MG63 (cell line): ENCODE results near the gene ZNF467. TPM values are rescaled to one million over a fixed set of nuclear protein-coding genes. Genes with fewer than 3 reads are reported as not detected.

Experiments
- DNase-seq: peaks from one replicate; pipeline ENCODE4 v3.0.0-alpha.2; 2020
- H3K27me3 ChIP-seq: fragments of 250-450 bp; sonication (Bioruptor Pico); 2 replicates; pipeline ENCODE4 v1.5.1; 2020; ENCODE audit warnings: mild to moderate bottlenecking, moderate library complexity
- H3K36me3 ChIP-seq: fragments of 250-450 bp; sonication (Bioruptor Pico); 2 replicates; pipeline ENCODE4 v1.5.1; 2020; ENCODE audit warnings: mild to moderate bottlenecking, moderate library complexity
- H3K4me3 ChIP-seq: fragments of 250-450 bp; sonication (Bioruptor Pico); 2 replicates; pipeline ENCODE4 v1.5.1; 2020; ENCODE audit warnings: mild to moderate bottlenecking, moderate library complexity
- H3K9me3 ChIP-seq: fragments of 250-450 bp; sonication (Bioruptor Pico); 2 replicates; pipeline ENCODE4 v1.5.1; 2020; ENCODE audit warnings: mild to moderate bottlenecking, moderate library complexity
- total RNA-seq: library from RNA; depleted of rRNA; stranded (reverse); fragments of >200 nt; shearing (Covaris generic); gene quantifications from 2 replicates; pipeline ENCODE4 v1.2.3, GENCODE V29; 2014; ENCODE audit warnings: low replicate concordance

ZNF467 gene
- total RNA-seq, 1 experiment from 2014 or later: not detected

GRCh38 chr7:149794661-149795060 is 21.3 kb upstream of the ZNF467 start:
- Histone ChIP-seq H3K36me3 (no peaks in the 10 kb centered on the region), H3K27me3 (no peaks in the 10 kb centered on the region), H3K4me3 (no peak overlapping the region), H3K9me3 (no peaks in the 10 kb centered on the region)
- DNase-seq: no peak

- H3K9me3 ChIP-seq: no peaks in the 10 kb centered on the region
- no peak overlapping the region for H3K4me3 ChIP-seq
- no peak for DNase-seq
- H3K36me3 ChIP-seq: no peaks in the 10 kb centered on the region
- no peaks in the 10 kb centered on the region for H3K27me3 ChIP-seq
Measured at GRCh38 chr7:149793261-149793660, 19.9 kb upstream of the ZNF467 start.

- H3K9me3 ChIP-seq: no peaks in the 10 kb centered on the region
- DNase-seq: no peak
- no peak overlapping the region for H3K4me3 ChIP-seq
- H3K36me3 ChIP-seq: no peaks in the 10 kb centered on the region
- H3K27me3 ChIP-seq: no peaks in the 10 kb centered on the region
Measured at GRCh38 chr7:149792220-149792595, 18.8 kb upstream of the ZNF467 start.

GRCh38 chr7:149791411-149792219 is 18.2 kb upstream of the ZNF467 start:
- no peak overlapping the region for H3K4me3 ChIP-seq
- no peaks in the 10 kb centered on the region for H3K9me3 ChIP-seq
- H3K36me3 ChIP-seq: no peaks in the 10 kb centered on the region
- no peak for DNase-seq
- no peaks in the 10 kb centered on the region for H3K27me3 ChIP-seq

- DNase-seq: no peak
- no peaks in the 10 kb centered on the region for H3K27me3 ChIP-seq
- H3K36me3 ChIP-seq: no peaks in the 10 kb centered on the region
- no peak overlapping the region for H3K4me3 ChIP-seq
- H3K9me3 ChIP-seq: no peaks in the 10 kb centered on the region
Measured at GRCh38 chr7:149790754-149791360, 17.5 kb upstream of the ZNF467 start.

GRCh38 chr7:149790146-149790548 is 16.8 kb upstream of the ZNF467 start:
- Histone ChIP-seq H3K27me3 (no peaks in the 10 kb centered on the region), H3K4me3 (no peak overlapping the region), H3K36me3 (no peaks in the 10 kb centered on the region), H3K9me3 (no peaks in the 10 kb centered on the region)
- no peak for DNase-seq

- Histone ChIP-seq H3K27me3 (no peaks in the 10 kb centered on the region), H3K36me3 (no peaks in the 10 kb centered on the region)
Measured at GRCh38 chr7:149789101-149789500, 15.7 kb upstream of the ZNF467 start.

GRCh38 chr7:149788300-149788851 is 15.0 kb upstream of the ZNF467 start:
- Histone ChIP-seq H3K36me3 (no peaks in the 10 kb centered on the region), H3K9me3 (no peaks in the 10 kb centered on the region), H3K4me3 (no peak overlapping the region), H3K27me3 (no peaks in the 10 kb centered on the region)
- DNase-seq: no peak

More at GRCh38 chr7:149789101-149789500, 15.7 kb upstream of the ZNF467 start:
- no peak for DNase-seq
- H3K4me3 ChIP-seq: no peak overlapping the region
- no peaks in the 10 kb centered on the region for H3K9me3 ChIP-seq

GRCh38 chr7:149787428-149788299 is 14.3 kb upstream of the ZNF467 start:
- no peaks in the 10 kb centered on the region for H3K36me3 ChIP-seq
- H3K4me3 ChIP-seq: no peak overlapping the region
- no peaks in the 10 kb centered on the region for H3K9me3 ChIP-seq
- peak; percentile 30 for DNase-seq
- no peaks in the 10 kb centered on the region for H3K27me3 ChIP-seq

- no peaks in the 10 kb centered on the region for H3K9me3 ChIP-seq
- H3K27me3 ChIP-seq: no peaks in the 10 kb centered on the region
- no peak for DNase-seq
- H3K4me3 ChIP-seq: no peak overlapping the region
- H3K36me3 ChIP-seq: no peaks in the 10 kb centered on the region
Measured at GRCh38 chr7:149785983-149786382, 12.6 kb upstream of the ZNF467 start.

GRCh38 chr7:149785402-149785801 is 12.0 kb upstream of the ZNF467 start:
- no peaks in the 10 kb centered on the region for H3K27me3 ChIP-seq
- H3K36me3 ChIP-seq: no peaks in the 10 kb centered on the region
- no peak for DNase-seq
- H3K9me3 ChIP-seq: no peaks in the 10 kb centered on the region
- H3K4me3 ChIP-seq: no peak overlapping the region

GRCh38 chr7:149784251-149784608 is 10.8 kb upstream of the ZNF467 start:
- no peak for DNase-seq
- H3K27me3 ChIP-seq: no peaks in the 10 kb centered on the region
- H3K9me3 ChIP-seq: no peaks in the 10 kb centered on the region
- H3K4me3 ChIP-seq: no peak overlapping the region
- no peaks in the 10 kb centered on the region for H3K36me3 ChIP-seq

- Histone ChIP-seq H3K9me3 (no peaks in the 10 kb centered on the region), H3K4me3 (no peak overlapping the region), H3K36me3 (no peaks in the 10 kb centered on the region), H3K27me3 (no peaks in the 10 kb centered on the region)
- no peak for DNase-seq
Measured at GRCh38 chr7:149783386-149784250, 10.2 kb upstream of the ZNF467 start.

- no peak for DNase-seq
- Histone ChIP-seq H3K36me3 (no peaks in the 10 kb centered on the region), H3K27me3 (no peaks in the 10 kb centered on the region), H3K4me3 (no peak overlapping the region), H3K9me3 (no peaks in the 10 kb centered on the region)
Measured at GRCh38 chr7:149782682-149783345, 9.4 kb upstream of the ZNF467 start.

- DNase-seq: no peak
- Histone ChIP-seq H3K36me3 (no peaks in the 10 kb centered on the region), H3K27me3 (no peaks in the 10 kb centered on the region), H3K4me3 (no peak overlapping the region), H3K9me3 (no peaks in the 10 kb centered on the region)
Measured at GRCh38 chr7:149781921-149782320, 8.5 kb upstream of the ZNF467 start.
